MM.1S (cell line): Measurements from ENCODE around the gene LATS2.
"Not testable (repeated sequence)": the region's sequence is repeated elsewhere in the genome, so short reads cannot be mapped to it uniquely, and the experiment has no call there.

ENCODE experiments used
- DNase-seq: peaks from one replicate; pipeline ENCODE4 v3.0.0-alpha.2; 2015
- H2AFZ ChIP-seq: fragments of 300-600 bp; sonication (generic); 2 replicates; pipeline ENCODE4 v1.6.0; 2016; ENCODE audit warnings: antibody characterized with exemption, low read length
- H3F3A ChIP-seq: fragments of 300-600 bp; sonication (generic); 2 replicates; pipeline ENCODE4 v1.6.1; 2016; ENCODE audit warnings: mild to moderate bottlenecking, antibody characterized with exemption, low read length, moderate library complexity, mixed read lengths; ENCODE audit not compliant: insufficient read depth
- H3K27ac ChIP-seq: fragments of 300-600 bp; sonication (generic); 2 replicates; pipeline ENCODE4 v1.5.1; 2016; ENCODE audit warnings: mild to moderate bottlenecking, low read length
- H3K27me3 ChIP-seq: fragments of 300-600 bp; sonication (generic); replicated peaks from 2 replicates; pipeline ENCODE4 v1.6.0; 2016; ENCODE audit warnings: low read length; ENCODE audit not compliant: insufficient read depth
- H3K36me3 ChIP-seq: fragments of 300-600 bp; sonication (generic); replicated peaks from 2 replicates; pipeline ENCODE4 v1.6.1; 2016; ENCODE audit warnings: mild to moderate bottlenecking, low read length, mixed read lengths; ENCODE audit not compliant: insufficient read depth
- H3K4me1 ChIP-seq: fragments of 300-600 bp; sonication (generic); 2 replicates; pipeline ENCODE4 v1.6.1; 2016; ENCODE audit warnings: low read length, mixed read lengths
- H3K4me2 ChIP-seq: fragments of 300-600 bp; sonication (generic); 2 replicates; pipeline ENCODE4 v1.6.0; 2016; ENCODE audit warnings: low read depth, low read length
- H3K4me3 ChIP-seq: fragments of 300-600 bp; sonication (generic); 2 replicates; pipeline ENCODE4 v1.5.1; 2016; ENCODE audit warnings: low read length, mixed read lengths
- H3K79me2 ChIP-seq: fragments of 300-600 bp; sonication (generic); 2 replicates; pipeline ENCODE4 v1.6.1; 2016; ENCODE audit warnings: mixed run types, low read length, mixed read lengths
- H3K9ac ChIP-seq: fragments of 300-600 bp; sonication (generic); 2 replicates; pipeline ENCODE4 v1.6.1; 2016; ENCODE audit warnings: low read length, mixed read lengths
- H3K9me2 ChIP-seq: fragments of 300-600 bp; sonication (generic); replicated peaks from 2 replicates; pipeline ENCODE4 v1.6.1; 2016; ENCODE audit warnings: mild to moderate bottlenecking, low read length, mixed read lengths; ENCODE audit not compliant: insufficient read depth
- H3K9me3 ChIP-seq: fragments of 300-600 bp; sonication (generic); replicated peaks from 2 replicates; pipeline ENCODE4 v1.6.1; 2016; ENCODE audit warnings: mild to moderate bottlenecking, low read length, mixed read lengths; ENCODE audit not compliant: insufficient read depth
- H4K20me1 ChIP-seq: fragments of 300-600 bp; sonication (generic); 2 replicates; pipeline ENCODE4 v1.6.1; 2016; ENCODE audit warnings: mild to moderate bottlenecking, low read length, moderate library complexity, mixed read lengths; ENCODE audit not compliant: insufficient read depth
- EZH2 ChIP-seq: fragments of 300-600 bp; sonication (generic); optimal IDR thresholded peaks from 2 replicates; pipeline ENCODE3; 2017; ENCODE audit warnings: low read depth, mild to moderate bottlenecking, antibody characterized with exemption, low read length, mixed read lengths
- EZH2phosphoT487 ChIP-seq: fragments of 300-600 bp; sonication (generic); IDR thresholded peaks from 2 replicates; pipeline ENCODE4 v1.6.1; 2018; ENCODE audit warnings: antibody characterized with exemption, low read length
- TF ChIP-seq, protein P1 (sequence below): fragments of 300-600 bp; sonication (generic); IDR thresholded peaks from 2 replicates; pipeline ENCODE4 v1.5.1; 2016; ENCODE audit warnings: antibody characterized with exemption, low read length, mixed read lengths

Gene LATS2

DNA sequence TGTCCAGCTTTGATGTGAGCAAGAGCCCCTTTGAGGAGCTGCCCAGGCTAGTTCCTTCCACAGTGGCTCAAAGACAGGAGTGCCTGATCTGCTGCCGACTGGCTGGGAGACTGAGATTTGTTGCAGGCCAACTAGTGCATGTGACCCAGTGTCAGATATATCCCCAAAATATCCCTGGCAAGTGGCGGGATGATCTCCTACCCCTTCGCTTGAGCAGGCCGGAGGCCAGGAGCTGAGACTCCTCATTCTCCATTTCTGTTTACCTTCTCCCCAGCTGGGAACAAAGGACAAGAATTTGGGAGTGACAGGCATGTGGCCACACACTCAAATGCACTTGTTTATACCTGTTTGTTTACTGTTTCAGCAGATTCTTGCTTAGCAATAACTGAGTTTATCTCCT lies 121.7 kb downstream of the LATS2 start:
- no peaks in the 10 kb centered on the region for H3K4me1 ChIP-seq
- DNase-seq: no peak
- no peaks in the 10 kb centered on the region for H4K20me1 ChIP-seq
- H2AFZ ChIP-seq: no peak overlapping the region
- H3K36me3 ChIP-seq: no peaks in the 10 kb centered on the region
- TF ChIP-seq EZH2 (no peak), EZH2phosphoT487 (no peak)
- TF ChIP-seq, protein P1, sequence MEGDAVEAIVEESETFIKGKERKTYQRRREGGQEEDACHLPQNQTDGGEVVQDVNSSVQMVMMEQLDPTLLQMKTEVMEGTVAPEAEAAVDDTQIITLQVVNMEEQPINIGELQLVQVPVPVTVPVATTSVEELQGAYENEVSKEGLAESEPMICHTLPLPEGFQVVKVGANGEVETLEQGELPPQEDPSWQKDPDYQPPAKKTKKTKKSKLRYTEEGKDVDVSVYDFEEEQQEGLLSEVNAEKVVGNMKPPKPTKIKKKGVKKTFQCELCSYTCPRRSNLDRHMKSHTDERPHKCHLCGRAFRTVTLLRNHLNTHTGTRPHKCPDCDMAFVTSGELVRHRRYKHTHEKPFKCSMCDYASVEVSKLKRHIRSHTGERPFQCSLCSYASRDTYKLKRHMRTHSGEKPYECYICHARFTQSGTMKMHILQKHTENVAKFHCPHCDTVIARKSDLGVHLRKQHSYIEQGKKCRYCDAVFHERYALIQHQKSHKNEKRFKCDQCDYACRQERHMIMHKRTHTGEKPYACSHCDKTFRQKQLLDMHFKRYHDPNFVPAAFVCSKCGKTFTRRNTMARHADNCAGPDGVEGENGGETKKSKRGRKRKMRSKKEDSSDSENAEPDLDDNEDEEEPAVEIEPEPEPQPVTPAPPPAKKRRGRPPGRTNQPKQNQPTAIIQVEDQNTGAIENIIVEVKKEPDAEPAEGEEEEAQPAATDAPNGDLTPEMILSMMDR: no peak
- no peak overlapping the region for H3K27ac ChIP-seq
- no peaks in the 10 kb centered on the region for H3K9me2 ChIP-seq
- H3K9ac ChIP-seq: no peak overlapping the region
- no peak overlapping the region for H3K4me3 ChIP-seq
- H3K27me3 ChIP-seq: no peaks in the 10 kb centered on the region
- H3K79me2 ChIP-seq: no peaks in the 10 kb centered on the region
- no peak overlapping the region for H3K4me2 ChIP-seq
- H3K9me3 ChIP-seq: no peaks in the 10 kb centered on the region
- H3F3A ChIP-seq: no peaks in the 10 kb centered on the region

- Histone ChIP-seq H3K79me2 (no peaks in the 10 kb centered on the region), H3K4me2 (no peak overlapping the region), H3K9me3 (no peaks in the 10 kb centered on the region), H3K36me3 (no peaks in the 10 kb centered on the region), H2AFZ (no peak overlapping the region), H3K27me3 (no peaks in the 10 kb centered on the region), H3K27ac (no peak overlapping the region), H3F3A (no peaks in the 10 kb centered on the region), H4K20me1 (no peaks in the 10 kb centered on the region), H3K4me3 (no peak overlapping the region), H3K4me1 (no peaks in the 10 kb centered on the region), H3K9me2 (no peaks in the 10 kb centered on the region), H3K9ac (no peak overlapping the region)
- no peak for TF ChIP-seq EZH2
- TF ChIP-seq EZH2phosphoT487: no peak
- TF ChIP-seq, protein P1: no peak
- DNase-seq: no peak
Observed at GRCh38 chr13:20938302-20938701, 123.1 kb downstream of the LATS2 start.

- TF ChIP-seq EZH2: no peak
- TF ChIP-seq, protein P1: no peak
- no peak for TF ChIP-seq EZH2phosphoT487
- no peaks in the 10 kb centered on the region for H3K9me3 ChIP-seq
- no peak overlapping the region for H3K4me2 ChIP-seq
- H4K20me1 ChIP-seq: no peaks in the 10 kb centered on the region
- H3K4me3 ChIP-seq: no peak overlapping the region
- H2AFZ ChIP-seq: no peak overlapping the region
- H3K79me2 ChIP-seq: no peaks in the 10 kb centered on the region
- H3K9me2 ChIP-seq: no peaks in the 10 kb centered on the region
- DNase-seq: no peak
- H3K36me3 ChIP-seq: no peaks in the 10 kb centered on the region
- no peaks in the 10 kb centered on the region for H3K27me3 ChIP-seq
- no peak overlapping the region for H3K27ac ChIP-seq
- no peaks in the 10 kb centered on the region for H3K4me1 ChIP-seq
- no peak overlapping the region for H3K9ac ChIP-seq
- no peaks in the 10 kb centered on the region for H3F3A ChIP-seq
Observed at GRCh38 chr13:20927596-20928257, 133.7 kb downstream of the LATS2 start.

- not testable (repeated sequence) for H4K20me1 ChIP-seq, H3K4me1 ChIP-seq, DNase-seq, H3F3A ChIP-seq, H3K36me3 ChIP-seq, H3K27ac ChIP-seq, H3K4me3 ChIP-seq, H3K27me3 ChIP-seq, H3K9me3 ChIP-seq, H2AFZ ChIP-seq, H3K4me2 ChIP-seq, H3K79me2 ChIP-seq, H3K9ac ChIP-seq, H3K9me2 ChIP-seq
Observed at GRCh38 chr13:20925395-20925790, 136.0 kb downstream of the LATS2 start.
